ENCODE measurements around the gene OPN3.

The OPN3 gene

DNA sequence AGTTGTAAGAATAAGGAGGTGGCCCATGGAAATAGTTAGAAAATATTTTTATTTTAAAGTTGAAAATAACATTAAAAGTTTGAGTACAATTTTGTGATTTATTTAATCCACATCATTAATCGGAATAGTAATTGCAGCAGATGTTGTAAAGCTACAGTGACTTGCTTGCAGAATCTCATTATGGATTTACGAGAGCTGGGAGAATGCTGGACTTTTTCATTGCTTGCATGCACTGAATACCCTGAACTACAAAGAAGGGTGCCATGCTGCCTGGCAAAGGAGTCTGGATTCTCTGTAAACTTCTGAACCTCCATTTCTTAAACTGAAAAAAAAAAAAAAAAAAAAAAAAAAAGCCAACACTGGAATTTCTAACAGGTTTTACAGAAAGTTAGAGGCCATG lies 38.4 kb upstream of the OPN3 start:
- no peak overlapping the region for H3K27ac ChIP-seq (ENCODE audit: extremely low read depth, low read depth, low read length)
- H3K36me3 ChIP-seq (ENCODE audit: control insufficient read depth in 2 of 2, insufficient read depth in 1 of 2, low read length in 2 of 2), result no peaks in the 10 kb centered on the region
- H3K9me3 ChIP-seq (ENCODE audit: control insufficient read depth, insufficient read depth, low read depth, low read length), result no peaks in the 10 kb centered on the region
- no peak overlapping the region for H3K4me3 ChIP-seq (ENCODE audit: low read depth, low read length)
- H3K4me1 ChIP-seq (ENCODE audit: control insufficient read depth, insufficient read depth, low read length), result peaks cover 4% of the 10 kb centered on the region
- ChIA-PET CTCF (no interaction called here), POLR2A (interaction anchor here (1.0 kb wide), 1 partner anchor 38 kb away, joined by 6 read pairs; no protein-coding TSS in a partner anchor)
- TF ChIP-seq KLF1 (tag by site-specific recombination; IDR thresholded peaks at IDR 0.05) (no peak), ZNF626 (tag by site-specific recombination; IDR thresholded peaks at IDR 0.05) (no peak), GLI4 (tag by site-specific recombination; IDR thresholded peaks at IDR 0.05) (no peak), MYNN (tag by site-specific recombination; IDR thresholded peaks at IDR 0.05; ENCODE audit: borderline replicate concordance) (no peak), ZNF23 (tag by site-specific recombination; IDR thresholded peaks at IDR 0.05; ENCODE audit: borderline replicate concordance) (no peak)
- TF ChIP-seq, protein P1, sequence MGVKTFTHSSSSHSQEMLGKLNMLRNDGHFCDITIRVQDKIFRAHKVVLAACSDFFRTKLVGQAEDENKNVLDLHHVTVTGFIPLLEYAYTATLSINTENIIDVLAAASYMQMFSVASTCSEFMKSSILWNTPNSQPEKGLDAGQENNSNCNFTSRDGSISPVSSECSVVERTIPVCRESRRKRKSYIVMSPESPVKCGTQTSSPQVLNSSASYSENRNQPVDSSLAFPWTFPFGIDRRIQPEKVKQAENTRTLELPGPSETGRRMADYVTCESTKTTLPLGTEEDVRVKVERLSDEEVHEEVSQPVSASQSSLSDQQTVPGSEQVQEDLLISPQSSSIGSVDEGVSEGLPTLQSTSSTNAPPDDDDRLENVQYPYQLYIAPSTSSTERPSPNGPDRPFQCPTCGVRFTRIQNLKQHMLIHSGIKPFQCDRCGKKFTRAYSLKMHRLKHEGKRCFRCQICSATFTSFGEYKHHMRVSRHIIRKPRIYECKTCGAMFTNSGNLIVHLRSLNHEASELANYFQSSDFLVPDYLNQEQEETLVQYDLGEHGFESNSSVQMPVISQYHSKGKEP (tag by site-specific recombination; IDR thresholded peaks at IDR 0.05), result 0 out of 2 replicates have a peak, but pooled peaks have one; percentile 56
- TF ChIP-seq, protein P2, sequence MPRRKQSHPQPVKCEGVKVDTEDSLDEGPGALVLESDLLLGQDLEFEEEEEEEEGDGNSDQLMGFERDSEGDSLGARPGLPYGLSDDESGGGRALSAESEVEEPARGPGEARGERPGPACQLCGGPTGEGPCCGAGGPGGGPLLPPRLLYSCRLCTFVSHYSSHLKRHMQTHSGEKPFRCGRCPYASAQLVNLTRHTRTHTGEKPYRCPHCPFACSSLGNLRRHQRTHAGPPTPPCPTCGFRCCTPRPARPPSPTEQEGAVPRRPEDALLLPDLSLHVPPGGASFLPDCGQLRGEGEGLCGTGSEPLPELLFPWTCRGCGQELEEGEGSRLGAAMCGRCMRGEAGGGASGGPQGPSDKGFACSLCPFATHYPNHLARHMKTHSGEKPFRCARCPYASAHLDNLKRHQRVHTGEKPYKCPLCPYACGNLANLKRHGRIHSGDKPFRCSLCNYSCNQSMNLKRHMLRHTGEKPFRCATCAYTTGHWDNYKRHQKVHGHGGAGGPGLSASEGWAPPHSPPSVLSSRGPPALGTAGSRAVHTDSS (tag by site-specific recombination; IDR thresholded peaks at IDR 0.05), result no peak
- TF ChIP-seq, protein P3, sequence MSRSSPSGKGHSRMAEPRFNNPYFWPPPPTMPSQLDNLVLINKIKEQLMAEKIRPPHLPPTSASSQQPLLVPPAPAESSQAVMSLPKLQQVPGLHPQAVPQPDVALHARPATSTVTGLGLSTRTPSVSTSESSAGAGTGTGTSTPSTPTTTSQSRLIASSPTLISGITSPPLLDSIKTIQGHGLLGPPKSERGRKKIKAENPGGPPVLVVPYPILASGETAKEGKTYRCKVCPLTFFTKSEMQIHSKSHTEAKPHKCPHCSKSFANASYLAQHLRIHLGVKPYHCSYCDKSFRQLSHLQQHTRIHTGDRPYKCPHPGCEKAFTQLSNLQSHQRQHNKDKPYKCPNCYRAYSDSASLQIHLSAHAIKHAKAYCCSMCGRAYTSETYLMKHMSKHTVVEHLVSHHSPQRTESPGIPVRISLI (tag by site-specific recombination; IDR thresholded peaks at IDR 0.05), result peak; percentile 49; the same call in 1 of the 2 replicates

DNA sequence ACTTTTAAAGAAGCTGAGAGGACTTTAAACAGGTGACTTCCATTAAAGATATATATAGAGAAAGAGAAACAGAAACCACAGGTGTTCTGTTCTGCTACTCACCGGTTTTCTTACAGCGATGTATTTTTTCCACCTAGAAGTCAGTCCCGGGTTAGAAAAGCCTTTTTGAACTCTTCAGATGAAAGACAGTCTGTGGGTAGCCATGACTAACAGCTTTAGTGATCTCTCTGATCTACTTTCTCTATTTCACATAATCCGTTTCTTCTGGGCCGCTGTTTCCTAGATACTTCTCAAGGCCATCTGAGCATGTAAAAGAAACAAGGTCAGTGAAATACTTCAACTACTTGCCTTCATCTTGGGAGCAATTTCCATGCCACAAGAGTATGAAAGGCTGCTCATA lies 37.0 kb upstream of the OPN3 start:
- H3K27ac ChIP-seq (ENCODE audit: extremely low read depth, low read depth, low read length), result no peak overlapping the region
- H3K4me3 ChIP-seq (ENCODE audit: low read depth, low read length), result no peak overlapping the region
- H3K36me3 ChIP-seq (ENCODE audit: control insufficient read depth in 2 of 2, insufficient read depth in 1 of 2, low read length in 2 of 2), result no peaks in the 10 kb centered on the region
- peaks cover 4% of the 10 kb centered on the region for H3K4me1 ChIP-seq (ENCODE audit: control insufficient read depth, insufficient read depth, low read length)
- no peak for TF ChIP-seq ZNF660 (tag by site-specific recombination; IDR thresholded peaks at IDR 0.05)
- no peak for TF ChIP-seq ZNF2 (tag by site-specific recombination; IDR thresholded peaks at IDR 0.05)
- no peak for TF ChIP-seq GLIS1 (tag by site-specific recombination; IDR thresholded peaks at IDR 0.05)
- TF ChIP-seq ZNF311 (tag by site-specific recombination; IDR thresholded peaks at IDR 0.05; ENCODE audit: borderline replicate concordance), result no peak
- no peak for TF ChIP-seq ZNF335 (tag by site-specific recombination; conservative IDR thresholded peaks at IDR 0.05)
- no peak for TF ChIP-seq TRIM28 (IDR thresholded peaks at IDR 0.05; ENCODE audit: borderline replicate concordance, low read length)
- TF ChIP-seq, protein P4, sequence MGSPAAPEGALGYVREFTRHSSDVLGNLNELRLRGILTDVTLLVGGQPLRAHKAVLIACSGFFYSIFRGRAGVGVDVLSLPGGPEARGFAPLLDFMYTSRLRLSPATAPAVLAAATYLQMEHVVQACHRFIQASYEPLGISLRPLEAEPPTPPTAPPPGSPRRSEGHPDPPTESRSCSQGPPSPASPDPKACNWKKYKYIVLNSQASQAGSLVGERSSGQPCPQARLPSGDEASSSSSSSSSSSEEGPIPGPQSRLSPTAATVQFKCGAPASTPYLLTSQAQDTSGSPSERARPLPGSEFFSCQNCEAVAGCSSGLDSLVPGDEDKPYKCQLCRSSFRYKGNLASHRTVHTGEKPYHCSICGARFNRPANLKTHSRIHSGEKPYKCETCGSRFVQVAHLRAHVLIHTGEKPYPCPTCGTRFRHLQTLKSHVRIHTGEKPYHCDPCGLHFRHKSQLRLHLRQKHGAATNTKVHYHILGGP (tag by site-specific recombination; IDR thresholded peaks at IDR 0.05), result no peak
- TF ChIP-seq, protein P5, sequence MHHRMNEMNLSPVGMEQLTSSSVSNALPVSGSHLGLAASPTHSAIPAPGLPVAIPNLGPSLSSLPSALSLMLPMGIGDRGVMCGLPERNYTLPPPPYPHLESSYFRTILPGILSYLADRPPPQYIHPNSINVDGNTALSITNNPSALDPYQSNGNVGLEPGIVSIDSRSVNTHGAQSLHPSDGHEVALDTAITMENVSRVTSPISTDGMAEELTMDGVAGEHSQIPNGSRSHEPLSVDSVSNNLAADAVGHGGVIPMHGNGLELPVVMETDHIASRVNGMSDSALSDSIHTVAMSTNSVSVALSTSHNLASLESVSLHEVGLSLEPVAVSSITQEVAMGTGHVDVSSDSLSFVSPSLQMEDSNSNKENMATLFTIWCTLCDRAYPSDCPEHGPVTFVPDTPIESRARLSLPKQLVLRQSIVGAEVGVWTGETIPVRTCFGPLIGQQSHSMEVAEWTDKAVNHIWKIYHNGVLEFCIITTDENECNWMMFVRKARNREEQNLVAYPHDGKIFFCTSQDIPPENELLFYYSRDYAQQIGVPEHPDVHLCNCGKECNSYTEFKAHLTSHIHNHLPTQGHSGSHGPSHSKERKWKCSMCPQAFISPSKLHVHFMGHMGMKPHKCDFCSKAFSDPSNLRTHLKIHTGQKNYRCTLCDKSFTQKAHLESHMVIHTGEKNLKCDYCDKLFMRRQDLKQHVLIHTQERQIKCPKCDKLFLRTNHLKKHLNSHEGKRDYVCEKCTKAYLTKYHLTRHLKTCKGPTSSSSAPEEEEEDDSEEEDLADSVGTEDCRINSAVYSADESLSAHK (tag by site-specific recombination; IDR thresholded peaks at IDR 0.05), result no peak
- POLR2A ChIA-PET, result interaction anchor here (0.7 kb wide), 1 partner anchor 147 kb away, joined by 7 read pairs; no protein-coding TSS in a partner anchor
- no peaks in the 10 kb centered on the region for H3K9me3 ChIP-seq (ENCODE audit: control insufficient read depth, insufficient read depth, low read depth, low read length)
- CTCF ChIA-PET, result no interaction called here

All from HEK293 (cell line).